RPMI7951 (cell line): ENCODE results near the gene CFAP221. TPM values are rescaled to one million over a fixed set of nuclear protein-coding genes. Genes with fewer than 3 reads are reported as not detected.

Experiments
- DNase-seq: peaks from one replicate; pipeline ENCODE4 v3.0.0-alpha.2; 2012; ENCODE audit warnings: low read depth
- total RNA-seq: library from RNA; depleted of rRNA; stranded (reverse); fragments of >200 nt; shearing (Covaris generic); gene quantifications from 2 replicates; pipeline ENCODE4 v1.2.3, GENCODE V29; 2014; rRNA removed

CFAP221 gene
- not detected in 2 replicates for total RNA-seq

- DNase-seq = peak; percentile 28
Measured at GRCh38 chr2:119544075-119544938, at the start of gene CFAP221. TSS of gene CFAP221 (plus strand) at chr2:119544449. CDS start at chr2:119546132, 1,683 bp downstream.

GRCh38 chr2:119495948-119496347 lies 48.3 kb upstream of the CFAP221 start:
- DNase-seq = no peak

GRCh38 chr2:119496682-119497081 lies 47.6 kb upstream of the CFAP221 start:
- no peak for DNase-seq

GRCh38 chr2:119508756-119509155 lies 35.5 kb upstream of the CFAP221 start:
- no peak for DNase-seq

DNA sequence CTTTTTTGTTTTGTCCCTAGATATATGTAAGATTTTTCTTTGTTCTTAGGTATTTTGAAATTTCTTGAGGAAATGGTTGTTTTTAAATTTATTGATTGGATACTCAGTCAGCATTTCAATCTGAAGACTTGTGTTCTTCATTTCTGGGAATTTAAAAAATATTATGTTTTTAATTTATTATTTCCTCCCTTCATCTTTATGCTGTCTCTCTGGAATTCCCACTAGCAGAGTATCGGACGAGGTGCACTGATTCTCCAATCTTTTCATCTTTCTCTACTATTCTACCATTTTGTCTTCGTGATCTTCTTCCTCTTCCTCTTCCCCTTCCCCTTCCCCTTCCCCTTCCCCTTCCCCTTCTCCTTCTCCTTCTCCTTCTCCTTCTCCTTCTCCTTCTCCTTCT lies 32.3 kb upstream of the CFAP221 start:
- no peak for DNase-seq

GRCh38 chr2:119512946-119513345 lies 31.3 kb upstream of the CFAP221 start:
- DNase-seq = no peak

GRCh38 chr2:119513832-119514231 lies 30.4 kb upstream of the CFAP221 start:
- no peak for DNase-seq

DNA sequence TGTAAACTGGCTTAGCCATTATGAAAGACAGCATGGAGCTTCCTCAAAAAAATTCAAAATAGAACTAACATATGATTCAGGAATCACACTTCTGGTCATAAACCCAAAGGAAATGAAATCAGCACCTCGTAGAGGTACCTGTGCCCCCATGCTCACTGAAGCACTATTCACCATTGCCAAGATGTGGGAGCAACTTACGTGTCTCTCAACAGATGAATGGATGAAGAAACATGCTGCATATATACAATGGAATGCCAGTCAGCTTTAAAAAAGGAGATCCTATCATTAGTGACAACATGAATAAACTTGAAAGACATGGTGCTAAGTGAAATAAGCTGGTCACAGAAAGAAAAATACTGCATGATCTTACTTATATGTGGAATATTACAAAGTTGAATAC lies 28.1 kb upstream of the CFAP221 start:
- no peak for DNase-seq

DNA sequence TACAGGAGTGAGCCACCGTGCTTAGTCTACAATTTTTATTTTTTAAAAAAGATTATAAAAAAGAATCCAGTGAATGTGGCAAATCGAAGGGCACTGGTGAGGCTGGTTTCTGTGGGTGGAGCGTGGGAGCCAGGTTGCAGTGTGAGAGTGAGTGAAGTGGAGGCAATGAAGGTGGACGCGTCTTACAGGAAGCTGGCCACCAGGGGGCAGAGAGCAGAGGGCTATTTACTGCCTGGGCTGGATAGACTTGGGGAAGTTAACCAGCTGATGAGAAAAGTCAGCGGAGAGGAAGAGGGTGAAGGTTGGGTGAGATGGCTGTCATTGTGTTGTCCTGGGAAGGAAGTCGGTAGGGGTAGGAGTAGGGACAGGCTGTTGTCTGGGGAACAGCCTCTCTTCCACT lies 26.8 kb upstream of the CFAP221 start:
- peak; percentile 39 for DNase-seq

- DNase-seq = no peak
Measured at GRCh38 chr2:119518401-119519056, 25.7 kb upstream of the CFAP221 start.

GRCh38 chr2:119519057-119519408 lies 25.2 kb upstream of the CFAP221 start:
- DNase-seq = no peak

- no peak for DNase-seq
Measured at GRCh38 chr2:119520696-119521432, 23.4 kb upstream of the CFAP221 start.

- DNase-seq = no peak
Measured at GRCh38 chr2:119521433-119522050, 22.7 kb upstream of the CFAP221 start.

GRCh38 chr2:119522671-119523070 lies 21.6 kb upstream of the CFAP221 start:
- DNase-seq = no peak

DNA sequence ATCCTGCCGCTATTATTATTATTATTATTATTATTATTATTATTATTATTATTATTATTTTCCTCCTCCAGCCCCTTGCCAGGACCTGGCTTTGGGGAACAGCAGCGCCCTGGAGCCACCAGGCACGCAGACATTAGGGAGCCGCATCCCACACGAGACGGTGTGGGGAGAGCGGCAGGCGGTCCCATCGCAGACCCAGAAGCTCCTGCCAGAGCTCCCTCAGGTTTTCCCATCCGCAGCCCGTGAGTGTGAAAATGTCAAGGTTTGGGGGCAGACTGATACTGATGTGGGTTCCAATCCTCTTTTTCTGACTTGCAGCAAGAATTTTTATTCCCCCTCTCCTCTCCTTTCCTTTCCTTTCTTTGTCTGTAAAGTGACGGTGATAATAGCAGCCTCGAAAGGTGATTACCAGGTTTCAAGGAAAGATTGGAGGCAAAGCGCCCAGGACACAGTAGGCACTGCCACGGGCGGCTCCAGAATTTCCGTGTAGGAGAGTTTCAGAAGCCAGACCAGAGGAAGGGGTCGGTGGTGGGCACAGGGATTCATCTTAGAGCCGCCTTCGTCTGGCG lies 20.8 kb upstream of the CFAP221 start:
- no peak for DNase-seq

DNA sequence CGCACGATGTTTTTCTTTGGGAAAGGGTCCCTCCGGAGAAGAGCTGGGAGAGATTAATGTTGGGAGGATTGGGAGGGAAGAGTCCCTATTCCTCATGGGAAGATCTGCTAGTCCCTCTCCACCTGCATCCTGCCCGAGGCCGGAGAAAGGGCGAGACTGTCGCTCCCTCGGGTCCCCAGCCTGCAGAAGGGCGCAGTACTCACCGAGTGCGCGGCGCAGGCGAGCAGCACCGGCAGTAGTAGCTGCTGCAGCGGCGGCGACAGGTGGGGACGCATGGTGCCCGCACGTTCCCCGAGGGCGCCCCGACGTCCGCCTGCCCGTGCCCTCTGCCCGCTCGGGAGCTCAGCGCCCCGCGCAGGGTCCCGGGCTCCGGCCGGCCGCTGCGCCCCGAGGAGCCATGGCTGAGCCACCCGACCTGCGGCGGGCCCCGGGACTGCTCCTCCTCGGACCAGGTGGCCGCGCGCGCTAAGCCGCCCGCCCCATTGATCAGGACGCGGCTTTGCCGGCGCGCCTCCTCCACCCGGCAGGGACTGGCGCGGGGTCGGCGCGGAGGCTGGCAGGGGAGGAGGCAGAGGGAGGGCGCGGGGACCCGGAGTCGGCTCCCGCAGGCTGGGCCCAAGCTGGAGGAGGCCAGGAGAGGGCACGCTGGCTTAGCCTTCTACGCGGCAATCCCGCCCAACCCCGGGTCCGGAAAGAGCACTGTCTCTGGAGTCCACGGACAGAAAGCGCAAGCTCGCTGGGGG lies 20.1 kb upstream of the CFAP221 start, which contains the start of gene SCTR:
TSS of gene SCTR (minus strand) at position 532 of the 743 bp plus-strand sequence. CDS start at position 275, 257 bp downstream.
- DNase-seq = no peak

- no peak for DNase-seq
Measured at GRCh38 chr2:119525614-119526013, 18.6 kb upstream of the CFAP221 start.

- DNase-seq = no peak
Measured at GRCh38 chr2:119527999-119528398, 16.2 kb upstream of the CFAP221 start.

- peak; percentile 10 for DNase-seq
Measured at GRCh38 chr2:119531292-119531691, 13.0 kb upstream of the CFAP221 start.

GRCh38 chr2:119533560-119533959 lies 10.7 kb upstream of the CFAP221 start:
- DNase-seq = no peak

DNA sequence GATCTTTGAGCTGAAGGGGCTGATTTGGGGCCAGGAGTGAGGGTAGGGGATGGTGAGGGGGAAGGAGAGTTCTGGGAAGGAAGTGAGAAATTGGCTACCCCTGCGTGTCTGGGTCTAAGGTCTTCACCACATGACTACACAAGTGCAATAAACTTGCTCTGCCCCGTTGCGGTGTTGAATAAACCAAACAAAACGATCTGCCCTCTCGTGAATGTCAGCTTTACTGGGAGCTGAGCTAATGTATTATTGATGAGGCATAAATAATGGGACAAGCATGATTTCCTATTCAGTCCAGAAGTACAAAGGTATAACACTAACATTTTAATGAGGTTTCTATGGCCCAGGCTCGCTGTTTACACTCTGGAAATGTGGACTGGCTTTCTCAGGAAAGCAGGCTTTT lies 8.0 kb upstream of the CFAP221 start:
- no peak for DNase-seq
